Ovary (tissue), 9 donors: ENCODE results near the gene METTL3. TPM values are rescaled to one million over a fixed set of nuclear protein-coding genes. Genes with fewer than 3 reads are reported as not detected.

Source experiments
- DNase-seq, 5 donors: peaks; one replicate each; pipeline ENCODE4 v3.0.0-alpha.2; 2019 to 2020
- H3K27ac ChIP-seq, 2 donors: fragments of 200-600 bp; one replicate each; pipeline versions ENCODE4 v1.5.1 to v1.8.0; 2019 to 2022
- H3K27me3 ChIP-seq: fragments of 200-600 bp; one replicate; pipeline ENCODE4 v1.8.0; 2022
- H3K36me3 ChIP-seq: fragments of 200-600 bp; sonication (generic); one replicate; pipeline ENCODE4 v1.5.1; 2019
- H3K4me1 ChIP-seq: one replicate; pipeline ENCODE4 v1.8.1; 2013; ENCODE audit warnings: mild to moderate bottlenecking, moderate library complexity; ENCODE audit not compliant: insufficient read depth
- H3K4me3 ChIP-seq: fragments of 200-600 bp; sonication (generic); one replicate; pipeline ENCODE4 v1.5.1; 2017
- H3K9me3 ChIP-seq, 2 donors: fragments of 200-600 bp in 1 of 2; sonication (generic) in 1 of 2; one replicate each; pipeline versions ENCODE4 v1.5.1 to v1.8.1; 2013 to 2019; ENCODE audit warnings: mild to moderate bottlenecking in 1 of 2, moderate library complexity in 1 of 2
- EP300 ChIP-seq: sonication (generic); formaldehyde crosslinking; IDR thresholded peaks from one replicate; pipeline ENCODE4 v1.6.1; 2017; ENCODE audit warnings: antibody characterized with exemption
- POLR2A ChIP-seq: fragments of 450-650 bp; IDR thresholded peaks from one replicate; pipeline ENCODE4 v1.6.1; 2017; ENCODE audit warnings: antibody characterized with exemption, mild to moderate bottlenecking, moderate library complexity
- WGBS, 3 donors: extraction: QIAGEN DNeasy Blood & Tissue Kit in 1 of 3; methylation state at CpG; one replicate each; pipeline versions ENCODE4 v1.1.5 to v1.1.7; 2013 to 2017; 5-methylcytosine and 5-hydroxymethylcytosine counted together
- intact Hi-C, 4 donors: fragments of 100-400 bp; cut with DNase I; formaldehyde crosslinking; loops; one replicate each; pipeline versions ENCODE4 v1.11.0 to v1.15.1; 2022 to 2023
- polyA plus RNA-seq, 2 donors: library from polyadenylated mRNA; stranded (reverse); fragments of 200-250 nt in 1 of 2; fragments of 350-450 nt in 1 of 2; fragmentation: Illumina TruSeq in 1 of 2; extraction: RNeasy Lipid Tissue Mini Kit (QIAGEN cat#74804) in 1 of 2; gene quantifications; one replicate each; pipeline ENCODE4 v1.2.3, GENCODE V29; 2013 to 2014
- total RNA-seq, 7 donors: library from RNA; depleted of rRNA in 2 of 7; stranded (reverse); fragments of >200 nt in 2 of 7; fragmentation: NEBNext Ultra II Directional in 3 of 7; extraction: Animal tissue kit (Norgen Biotek cat#: 25700) in 3 of 7; gene quantifications; one replicate each; pipeline versions ENCODE4 v1.1.0 to v1.2.4, GENCODE V29; 2016 to 2023
- TF ChIP-seq, protein P1 (sequence below), 3 donors: fragments of 450-650 bp in 2 of 3; fragments of 200-600 bp in 1 of 3; IDR thresholded peaks; one replicate each; pipeline versions ENCODE4 v1.5.1 to v1.8.0; 2016 to 2022; ENCODE audit warnings: antibody characterized with exemption in 3 of 3, mild to moderate bottlenecking in 1 of 3
- donor health status: DM: no; HTN: no; CAD: no; lungs with moderate emphysema.
- donor health status: DM: no; HTN: no; CAD: no.
- donor health status: Bipolar disorder and iron deficiency.
- donor health status: DM: yes; HTN: yes; CAD: no.
- donor health status: DM: no; HTN: no; CAD: no.
- donor health status: DM: yes; HTN: yes; CAD: no.

METTL3 gene
- total and polyA plus RNA-seq, 9 donors, result 36.3 to 61.5 (median 40.9) TPM

DNA sequence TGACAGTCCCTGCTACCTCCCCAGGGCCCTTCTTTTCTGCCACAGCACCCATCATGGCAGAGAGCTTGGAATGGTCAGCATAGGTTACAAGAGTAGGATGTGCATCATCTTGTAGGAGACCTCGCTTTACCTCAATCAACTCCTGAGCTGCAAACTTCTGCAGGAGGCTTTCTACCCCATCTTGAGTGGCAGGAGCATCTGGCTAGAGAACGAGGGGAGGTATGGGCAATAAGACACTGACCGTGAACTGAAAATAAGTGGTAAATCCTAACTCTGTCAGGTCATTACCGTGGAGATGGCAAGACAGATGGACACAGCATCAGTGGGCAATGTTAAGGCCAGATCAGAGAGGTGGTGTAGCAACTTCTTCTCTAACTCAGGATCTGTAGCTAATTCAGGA, 7.8 kb downstream of the METTL3 start:
- H3K27ac ChIP-seq, result no peak overlapping the region

DNA sequence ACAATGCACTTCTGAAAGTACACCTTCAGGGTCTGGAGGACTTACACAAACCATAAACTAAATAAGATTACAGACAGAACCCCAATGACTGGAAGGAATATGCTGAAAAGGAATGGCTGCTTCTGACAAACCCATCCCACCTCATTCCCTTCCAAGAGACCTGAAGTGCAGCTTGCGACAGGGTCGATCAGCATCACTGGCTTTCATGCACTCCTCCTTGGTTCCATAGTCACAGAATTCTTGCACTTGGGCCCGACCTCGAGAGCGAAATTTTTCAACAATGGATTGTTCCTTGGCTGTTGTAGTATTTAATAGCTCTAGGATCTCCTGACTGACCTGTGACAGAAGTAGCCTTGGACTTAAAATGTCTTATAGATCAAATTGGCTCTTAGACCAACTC, 9.6 kb downstream of the METTL3 start:
- H3K27me3 ChIP-seq, result no peaks in the 10 kb centered on the region
- H3K9me3 ChIP-seq, result no peaks in the 10 kb centered on the region
- no peak for TF ChIP-seq EP300
- no peak for TF ChIP-seq POLR2A
- TF ChIP-seq, protein P1, sequence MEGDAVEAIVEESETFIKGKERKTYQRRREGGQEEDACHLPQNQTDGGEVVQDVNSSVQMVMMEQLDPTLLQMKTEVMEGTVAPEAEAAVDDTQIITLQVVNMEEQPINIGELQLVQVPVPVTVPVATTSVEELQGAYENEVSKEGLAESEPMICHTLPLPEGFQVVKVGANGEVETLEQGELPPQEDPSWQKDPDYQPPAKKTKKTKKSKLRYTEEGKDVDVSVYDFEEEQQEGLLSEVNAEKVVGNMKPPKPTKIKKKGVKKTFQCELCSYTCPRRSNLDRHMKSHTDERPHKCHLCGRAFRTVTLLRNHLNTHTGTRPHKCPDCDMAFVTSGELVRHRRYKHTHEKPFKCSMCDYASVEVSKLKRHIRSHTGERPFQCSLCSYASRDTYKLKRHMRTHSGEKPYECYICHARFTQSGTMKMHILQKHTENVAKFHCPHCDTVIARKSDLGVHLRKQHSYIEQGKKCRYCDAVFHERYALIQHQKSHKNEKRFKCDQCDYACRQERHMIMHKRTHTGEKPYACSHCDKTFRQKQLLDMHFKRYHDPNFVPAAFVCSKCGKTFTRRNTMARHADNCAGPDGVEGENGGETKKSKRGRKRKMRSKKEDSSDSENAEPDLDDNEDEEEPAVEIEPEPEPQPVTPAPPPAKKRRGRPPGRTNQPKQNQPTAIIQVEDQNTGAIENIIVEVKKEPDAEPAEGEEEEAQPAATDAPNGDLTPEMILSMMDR (IDR thresholded peaks at IDR 0.05), result no peak
- no peak overlapping the region for H3K4me3 ChIP-seq
- no peak overlapping the region for H3K27ac ChIP-seq
- no peak for DNase-seq
- no peaks in the 10 kb centered on the region for H3K4me1 ChIP-seq
- intact Hi-C loops, result no loop called here
- no peaks in the 10 kb centered on the region for H3K36me3 ChIP-seq
- WGBS, 3 donors, result 88 to 89% (median 89%) methylated on average over 5 of the region's 5 CpGs

More for the DNA sequence above, 7.8 kb downstream of the METTL3 start:
- no peak overlapping the region for H3K4me3 ChIP-seq
- intact Hi-C loops, result no loop called here
- no peaks in the 10 kb centered on the region for H3K36me3 ChIP-seq
- 70 to 84% (median 83%) methylated on average over 4 of the region's 4 CpGs for WGBS, 3 donors
- no peaks in the 10 kb centered on the region for H3K9me3 ChIP-seq
- DNase-seq, result no peak
- no peaks in the 10 kb centered on the region for H3K27me3 ChIP-seq
- H3K4me1 ChIP-seq, result peaks cover 2% of the 10 kb centered on the region
- TF ChIP-seq, protein P1 (IDR thresholded peaks at IDR 0.05), result no peak
- TF ChIP-seq EP300 (no peak), POLR2A (no peak)

DNA sequence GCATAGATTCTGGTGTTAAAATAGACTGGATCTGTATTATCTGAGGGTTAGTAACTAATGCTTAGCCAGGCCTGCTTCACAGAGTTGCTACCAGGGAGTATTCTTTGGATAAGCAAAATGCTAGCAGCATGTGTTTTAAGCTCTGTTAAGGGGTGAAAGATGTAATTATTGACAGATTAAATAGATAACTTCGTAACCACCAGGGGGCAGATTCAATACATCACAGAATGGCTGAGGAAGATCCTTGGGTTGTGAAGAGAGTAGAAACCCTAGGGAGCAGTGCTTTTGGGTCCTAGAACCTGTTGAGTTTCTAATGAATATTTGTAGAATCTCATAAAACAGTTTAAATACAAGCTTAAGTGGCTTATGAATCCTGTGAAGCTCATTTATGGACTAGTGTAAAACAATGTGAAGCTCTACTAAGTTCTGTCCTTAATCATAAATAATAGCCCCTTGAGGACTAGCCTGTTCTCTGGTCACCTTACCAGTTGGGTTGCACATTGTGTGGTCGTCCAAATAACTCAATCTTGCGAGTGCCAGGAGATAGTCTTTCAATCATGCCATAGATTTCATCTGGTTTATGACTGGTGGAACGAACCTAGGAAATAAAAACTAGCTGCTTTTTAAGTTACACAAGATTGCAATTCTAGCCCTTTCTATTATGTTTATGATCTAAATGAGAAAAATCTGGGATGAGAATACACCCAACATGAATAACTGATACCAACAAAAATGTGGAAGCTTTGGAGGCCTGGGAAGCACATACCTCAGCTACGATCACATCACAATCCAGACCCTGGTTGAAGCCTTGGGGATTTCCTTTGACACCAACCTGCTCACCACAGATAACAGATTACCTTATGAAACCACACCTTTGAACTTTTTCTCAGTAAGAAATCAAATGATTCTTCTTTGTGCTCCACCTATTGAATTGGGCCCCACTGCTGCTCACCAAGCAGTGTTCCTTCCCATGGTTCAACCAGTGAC, 12.3 kb downstream of the METTL3 start:
- intact Hi-C loops, result no loop called here
- WGBS, 3 donors, result 60 to 62% (median 61%) methylated on average over 5 of the region's 5 CpGs
- Histone ChIP-seq H3K4me3 (no peak overlapping the region), H3K4me1 (no peaks in the 10 kb centered on the region), H3K27ac (no peak overlapping the region), H3K9me3 (no peaks in the 10 kb centered on the region), H3K27me3 (no peaks in the 10 kb centered on the region), H3K36me3 (no peaks in the 10 kb centered on the region)
- no peak for DNase-seq
- TF ChIP-seq, protein P1 (IDR thresholded peaks at IDR 0.05), result peak in 1 of 3 donors; percentile 20
- TF ChIP-seq EP300 (no peak), POLR2A (no peak)

DNA sequence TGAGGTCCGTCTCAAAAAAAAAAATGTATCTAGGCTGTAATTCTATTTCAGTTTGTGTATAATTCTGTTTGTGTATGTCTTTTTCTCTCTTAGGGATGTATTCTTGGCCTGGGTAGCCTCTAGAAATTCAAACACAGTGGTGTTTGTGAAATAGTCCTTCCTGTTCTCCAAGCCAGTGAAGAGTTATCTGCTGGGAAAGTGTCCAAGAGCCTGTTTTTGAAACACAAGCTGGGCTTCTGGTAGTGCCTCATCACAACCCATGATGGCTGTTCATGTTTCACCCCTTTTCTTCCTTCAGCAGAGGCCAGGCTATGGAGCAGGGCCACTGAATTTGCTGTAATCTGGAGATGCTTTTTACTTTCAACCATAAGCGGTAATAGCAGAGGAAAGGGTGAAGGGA, 14.7 kb downstream of the METTL3 start:
- TF ChIP-seq POLR2A (no peak), EP300 (no peak)
- TF ChIP-seq, protein P1 (IDR thresholded peaks at IDR 0.05), result no peak
- Histone ChIP-seq H3K27me3 (no peaks in the 10 kb centered on the region), H3K27ac (no peak overlapping the region), H3K9me3 (no peaks in the 10 kb centered on the region), H3K4me3 (no peak overlapping the region), H3K36me3 (no peaks in the 10 kb centered on the region), H3K4me1 (no peaks in the 10 kb centered on the region)
- DNase-seq, result no peak
- intact Hi-C loops, result no loop called here
- WGBS, 3 donors, result 63 to 77% (median 64%) methylated on average over 2 of the region's 2 CpGs
